ENCODE results near the gene USP32.
"Not testable (repeated sequence)": the region's sequence is repeated elsewhere in the genome, so short reads cannot be mapped to it uniquely, and the experiment has no call there.

DNA sequence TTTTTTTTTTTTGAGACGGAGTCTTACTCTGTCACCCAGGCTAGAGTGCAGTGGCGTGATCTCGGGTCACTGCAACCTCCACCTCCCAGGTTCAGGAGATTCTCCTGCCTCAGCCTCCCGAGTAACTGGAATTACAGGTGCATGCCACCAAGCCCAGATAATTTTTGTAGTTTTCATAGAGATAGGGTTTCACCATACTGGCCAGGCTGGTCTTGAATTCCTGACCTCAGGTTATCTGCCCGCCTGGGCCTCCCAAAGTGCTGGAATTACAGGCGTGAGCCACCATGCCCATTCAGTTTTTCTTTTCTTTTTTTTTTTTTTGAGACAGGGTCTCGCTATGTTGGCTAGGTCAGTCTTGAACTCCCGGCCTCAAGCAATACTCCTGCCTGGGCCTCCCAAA, 164.7 kb downstream of the USP32 start:
- TF ChIP-seq, protein P1, sequence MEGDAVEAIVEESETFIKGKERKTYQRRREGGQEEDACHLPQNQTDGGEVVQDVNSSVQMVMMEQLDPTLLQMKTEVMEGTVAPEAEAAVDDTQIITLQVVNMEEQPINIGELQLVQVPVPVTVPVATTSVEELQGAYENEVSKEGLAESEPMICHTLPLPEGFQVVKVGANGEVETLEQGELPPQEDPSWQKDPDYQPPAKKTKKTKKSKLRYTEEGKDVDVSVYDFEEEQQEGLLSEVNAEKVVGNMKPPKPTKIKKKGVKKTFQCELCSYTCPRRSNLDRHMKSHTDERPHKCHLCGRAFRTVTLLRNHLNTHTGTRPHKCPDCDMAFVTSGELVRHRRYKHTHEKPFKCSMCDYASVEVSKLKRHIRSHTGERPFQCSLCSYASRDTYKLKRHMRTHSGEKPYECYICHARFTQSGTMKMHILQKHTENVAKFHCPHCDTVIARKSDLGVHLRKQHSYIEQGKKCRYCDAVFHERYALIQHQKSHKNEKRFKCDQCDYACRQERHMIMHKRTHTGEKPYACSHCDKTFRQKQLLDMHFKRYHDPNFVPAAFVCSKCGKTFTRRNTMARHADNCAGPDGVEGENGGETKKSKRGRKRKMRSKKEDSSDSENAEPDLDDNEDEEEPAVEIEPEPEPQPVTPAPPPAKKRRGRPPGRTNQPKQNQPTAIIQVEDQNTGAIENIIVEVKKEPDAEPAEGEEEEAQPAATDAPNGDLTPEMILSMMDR (IDR thresholded peaks at IDR 0.05): not testable (repeated sequence)
- not testable (repeated sequence) for TF ChIP-seq POLR2A (IDR thresholded peaks at IDR 0.05)
